Suprapubic skin (tissue), 4 donors: ENCODE measurements around the gene EVA1A.

Experiments used
- EP300 ChIP-seq: sonication (generic); formaldehyde crosslinking; IDR thresholded peaks from one replicate; pipeline ENCODE4 v1.6.1; 2017; ENCODE audit warnings: antibody characterized with exemption
- POLR2A ChIP-seq, 2 donors: fragments of 450-650 bp; IDR thresholded peaks; one replicate each; pipeline ENCODE4 v1.6.1; 2017; ENCODE audit warnings: antibody characterized with exemption in 2 of 2, mild to moderate bottlenecking in 2 of 2, moderate library complexity in 2 of 2
- POLR2AphosphoS5 ChIP-seq, 3 donors: sonication (generic); formaldehyde crosslinking; IDR thresholded peaks; one replicate each; pipeline ENCODE4 v1.6.1; 2017; ENCODE audit warnings: antibody characterized with exemption in 3 of 3
- TF ChIP-seq, protein P1 (sequence below), 2 donors: fragments of 200-600 bp in 1 of 2; fragments of 450-650 bp in 1 of 2; sonication (generic) in 1 of 2; IDR thresholded peaks; one replicate each; pipeline ENCODE4 v1.5.1; 2016 to 2019; ENCODE audit warnings: antibody characterized with exemption in 2 of 2, mild to moderate bottlenecking in 1 of 2, moderate library complexity in 1 of 2

GRCh38 chr2:75459565-75460310 is 101.0 kb downstream of the EVA1A start:
- TF ChIP-seq, protein P1, sequence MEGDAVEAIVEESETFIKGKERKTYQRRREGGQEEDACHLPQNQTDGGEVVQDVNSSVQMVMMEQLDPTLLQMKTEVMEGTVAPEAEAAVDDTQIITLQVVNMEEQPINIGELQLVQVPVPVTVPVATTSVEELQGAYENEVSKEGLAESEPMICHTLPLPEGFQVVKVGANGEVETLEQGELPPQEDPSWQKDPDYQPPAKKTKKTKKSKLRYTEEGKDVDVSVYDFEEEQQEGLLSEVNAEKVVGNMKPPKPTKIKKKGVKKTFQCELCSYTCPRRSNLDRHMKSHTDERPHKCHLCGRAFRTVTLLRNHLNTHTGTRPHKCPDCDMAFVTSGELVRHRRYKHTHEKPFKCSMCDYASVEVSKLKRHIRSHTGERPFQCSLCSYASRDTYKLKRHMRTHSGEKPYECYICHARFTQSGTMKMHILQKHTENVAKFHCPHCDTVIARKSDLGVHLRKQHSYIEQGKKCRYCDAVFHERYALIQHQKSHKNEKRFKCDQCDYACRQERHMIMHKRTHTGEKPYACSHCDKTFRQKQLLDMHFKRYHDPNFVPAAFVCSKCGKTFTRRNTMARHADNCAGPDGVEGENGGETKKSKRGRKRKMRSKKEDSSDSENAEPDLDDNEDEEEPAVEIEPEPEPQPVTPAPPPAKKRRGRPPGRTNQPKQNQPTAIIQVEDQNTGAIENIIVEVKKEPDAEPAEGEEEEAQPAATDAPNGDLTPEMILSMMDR (IDR thresholded peaks at IDR 0.05) = no peak
- TF ChIP-seq POLR2A (IDR thresholded peaks at IDR 0.05) (no peak), POLR2AphosphoS5 (IDR thresholded peaks at IDR 0.05) (no peak), EP300 (no peak)
